GM12878 (cell line): ENCODE data around the gene S100A6. TPM values are rescaled to one million over a fixed set of nuclear protein-coding genes. Genes with fewer than 3 reads are reported as not detected.

Experiments used
- ATF7 ChIP-seq: fragments of 450-650 bp; IDR thresholded peaks from 2 replicates; pipeline ENCODE4 v1.6.1; 2016; ENCODE audit warnings: low read depth, mild to moderate bottlenecking
- BHLHE40 ChIP-seq, 2 experiments: fragments of 450-650 bp in 1 of 2; IDR thresholded peaks; 2 replicates each; pipeline ENCODE4 v1.6.1; 2011 to 2017; ENCODE audit warnings: low read depth in 2 of 2, borderline replicate concordance in 1 of 2, improper control_type of control experiment in 1 of 2, low read length in 1 of 2, mild to moderate bottlenecking in 1 of 2
- CREM ChIP-seq: IDR thresholded peaks from 2 replicates; pipeline ENCODE4 v1.6.1; 2014; ENCODE audit warnings: antibody characterized with exemption, low read depth
- EP300 ChIP-seq, 2 experiments: fragments of 150-350 bp in 1 of 2; IDR thresholded peaks; 2 replicates each; pipeline ENCODE4 v1.6.1; 2011 to 2012; ENCODE audit warnings: low read depth in 2 of 2, low read length in 2 of 2, borderline replicate concordance in 1 of 2, improper control_type of control experiment in 1 of 2, inconsistent platforms in 1 of 2; ENCODE audit not compliant: control insufficient read depth in 1 of 2
- ESRRA ChIP-seq: IDR thresholded peaks from 2 replicates; pipeline ENCODE4 v1.6.1; 2012; ENCODE audit warnings: mild to moderate bottlenecking, low read length, improper control_type of control experiment
- HDGF ChIP-seq: fragments of 450-650 bp; IDR thresholded peaks from 2 replicates; pipeline ENCODE4 v1.6.1; 2016; ENCODE audit warnings: antibody characterized with exemption
- IKZF1 ChIP-seq: fragments of 450-650 bp; conservative IDR thresholded peaks from 2 replicates; pipeline ENCODE4 v1.6.1; 2017; ENCODE audit warnings: antibody characterized with exemption, mild to moderate bottlenecking
- IRF4 ChIP-seq: IDR thresholded peaks from 2 replicates; pipeline ENCODE4 v1.6.1; 2011; ENCODE audit warnings: low read depth, low read length
- MEF2B ChIP-seq: fragments of 450-650 bp; IDR thresholded peaks from 2 replicates; pipeline ENCODE4 v1.6.1; 2018; ENCODE audit warnings: mild to moderate bottlenecking, moderate library complexity; ENCODE audit not compliant: partially characterized antibody, poor library complexity, severe bottlenecking
- MYB ChIP-seq: fragments of 150-350 bp; IDR thresholded peaks from 2 replicates; pipeline ENCODE4 v1.6.1; 2014; ENCODE audit warnings: mild to moderate bottlenecking, low read depth, low read length, borderline replicate concordance
- NFIC ChIP-seq: IDR thresholded peaks from 2 replicates; pipeline ENCODE4 v1.6.1; 2012; ENCODE audit warnings: low read depth, mild to moderate bottlenecking, inconsistent platforms, low read length, moderate library complexity
- POLR2AphosphoS5 ChIP-seq: IDR thresholded peaks from 2 replicates; pipeline ENCODE4 v1.6.1; 2011; ENCODE audit warnings: mild to moderate bottlenecking, low read length, inconsistent platforms
- RB1 ChIP-seq: fragments of 450-650 bp; formaldehyde crosslinking; IDR thresholded peaks from 2 replicates; pipeline ENCODE4 v1.6.1; 2017; ENCODE audit warnings: mild to moderate bottlenecking, borderline replicate concordance
- RFX5 ChIP-seq: IDR thresholded peaks from 2 replicates; pipeline ENCODE4 v1.6.1; 2011; ENCODE audit warnings: low read depth, low read length, improper control_type of control experiment
- SIX5 ChIP-seq: IDR thresholded peaks from 2 replicates; pipeline ENCODE4 v1.6.1; 2011; ENCODE audit warnings: mild to moderate bottlenecking, low read depth, low read length, moderate library complexity; ENCODE audit not compliant: severe bottlenecking
- SMC3 ChIP-seq: IDR thresholded peaks from 2 replicates; pipeline ENCODE4 v1.6.1; 2011; ENCODE audit warnings: low read length, improper control_type of control experiment, borderline replicate concordance
- STAT1 ChIP-seq: fragments of 450-650 bp; conservative IDR thresholded peaks from 2 replicates; pipeline ENCODE4 v1.6.1; 2014; ENCODE audit warnings: antibody characterized with exemption, mild to moderate bottlenecking
- polyA plus RNA-seq, 11 experiments: library from polyadenylated mRNA; depleted of rRNA in 4 of 11; unstranded in 6 of 11; stranded (reverse) in 5 of 11; fragments of >200 nt; fragmentation: Nextera tagmentation in 4 of 11; fragmentation: Illumina TruSeq in 1 of 11; extraction: Ambion mirVana in 4 of 11; extraction: Trizol in 1 of 11; gene quantifications; 1 replicate in 1 of 11; 2 replicates in 10 of 11; pipeline versions ENCODE4 v1.2.1 to v1.2.3, GENCODE V29; 2011 to 2016; ENCODE audit warnings: inconsistent platforms in 2 of 11, missing spikeins in 2 of 11, low read depth in 1 of 11
- total RNA-seq, 4 experiments: library from RNA; depleted of rRNA in 3 of 4; stranded (reverse); fragments of >200 nt in 3 of 4; fragmentation: Illumina TruSeq in 1 of 4; extraction: Trizol in 1 of 4; gene quantifications; 2 replicates each; pipeline versions ENCODE4 v1.2.1 to v1.2.3, GENCODE V29; 2013 to 2021
- TF ChIP-seq, protein P1 (sequence below): fragments of 450-650 bp; IDR thresholded peaks from 2 replicates; pipeline ENCODE4 v1.6.1; 2017; ENCODE audit warnings: mild to moderate bottlenecking, moderate library complexity
- TF ChIP-seq, protein P2 (sequence below): IDR thresholded peaks from 2 replicates; pipeline ENCODE4 v1.6.1; 2012; ENCODE audit warnings: low read length, inconsistent platforms
- TF ChIP-seq, protein P3 (sequence below): fragments of 150-350 bp; IDR thresholded peaks from 2 replicates; pipeline ENCODE4 v1.6.1; 2016; ENCODE audit warnings: low read depth, low read length
- TF ChIP-seq, protein P4 (sequence below): IDR thresholded peaks from 2 replicates; pipeline ENCODE4 v1.6.1; 2011; ENCODE audit warnings: low read depth, low read length, improper control_type of control experiment, borderline replicate concordance

The S100A6 gene
- total and polyA plus RNA-seq, 10 of the 15 experiments (the other 5 are each of a cell fraction or from before 2014, with no cell fraction given) = 7.2 to 121 (median 45.7) TPM

DNA sequence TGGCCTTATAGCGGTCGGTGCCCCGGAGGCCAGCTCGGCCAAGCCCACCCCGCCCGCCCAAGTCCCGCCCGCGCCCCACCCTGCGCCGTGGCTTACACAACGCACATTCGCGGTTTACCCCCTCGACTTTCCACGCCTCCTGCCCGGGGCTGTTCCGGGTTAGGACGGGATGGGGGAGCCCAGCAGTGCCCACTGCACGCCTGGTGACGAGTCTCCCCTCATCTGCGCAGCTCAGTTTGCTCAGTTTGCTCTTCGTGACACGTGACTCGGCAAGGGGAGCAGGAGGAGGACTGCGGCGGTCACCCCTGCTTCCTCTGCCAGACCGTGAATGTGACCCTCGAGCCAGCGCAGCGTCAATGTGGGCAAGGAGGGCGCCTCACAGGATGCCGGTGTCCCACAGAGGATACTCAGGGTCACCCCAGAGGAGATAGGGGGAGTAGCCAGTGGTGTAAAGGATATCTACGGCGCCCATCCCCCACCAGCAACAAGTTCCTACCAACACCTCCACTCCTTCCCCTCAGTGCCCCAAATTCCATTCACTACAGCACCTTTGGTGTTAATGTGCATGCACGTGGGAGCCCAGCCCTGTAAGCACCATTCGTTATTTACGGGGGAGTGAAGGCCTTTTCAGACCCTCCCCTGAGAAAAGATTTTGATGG, 350 bp upstream of the S100A6 start (continued):
- TF ChIP-seq, protein P1, sequence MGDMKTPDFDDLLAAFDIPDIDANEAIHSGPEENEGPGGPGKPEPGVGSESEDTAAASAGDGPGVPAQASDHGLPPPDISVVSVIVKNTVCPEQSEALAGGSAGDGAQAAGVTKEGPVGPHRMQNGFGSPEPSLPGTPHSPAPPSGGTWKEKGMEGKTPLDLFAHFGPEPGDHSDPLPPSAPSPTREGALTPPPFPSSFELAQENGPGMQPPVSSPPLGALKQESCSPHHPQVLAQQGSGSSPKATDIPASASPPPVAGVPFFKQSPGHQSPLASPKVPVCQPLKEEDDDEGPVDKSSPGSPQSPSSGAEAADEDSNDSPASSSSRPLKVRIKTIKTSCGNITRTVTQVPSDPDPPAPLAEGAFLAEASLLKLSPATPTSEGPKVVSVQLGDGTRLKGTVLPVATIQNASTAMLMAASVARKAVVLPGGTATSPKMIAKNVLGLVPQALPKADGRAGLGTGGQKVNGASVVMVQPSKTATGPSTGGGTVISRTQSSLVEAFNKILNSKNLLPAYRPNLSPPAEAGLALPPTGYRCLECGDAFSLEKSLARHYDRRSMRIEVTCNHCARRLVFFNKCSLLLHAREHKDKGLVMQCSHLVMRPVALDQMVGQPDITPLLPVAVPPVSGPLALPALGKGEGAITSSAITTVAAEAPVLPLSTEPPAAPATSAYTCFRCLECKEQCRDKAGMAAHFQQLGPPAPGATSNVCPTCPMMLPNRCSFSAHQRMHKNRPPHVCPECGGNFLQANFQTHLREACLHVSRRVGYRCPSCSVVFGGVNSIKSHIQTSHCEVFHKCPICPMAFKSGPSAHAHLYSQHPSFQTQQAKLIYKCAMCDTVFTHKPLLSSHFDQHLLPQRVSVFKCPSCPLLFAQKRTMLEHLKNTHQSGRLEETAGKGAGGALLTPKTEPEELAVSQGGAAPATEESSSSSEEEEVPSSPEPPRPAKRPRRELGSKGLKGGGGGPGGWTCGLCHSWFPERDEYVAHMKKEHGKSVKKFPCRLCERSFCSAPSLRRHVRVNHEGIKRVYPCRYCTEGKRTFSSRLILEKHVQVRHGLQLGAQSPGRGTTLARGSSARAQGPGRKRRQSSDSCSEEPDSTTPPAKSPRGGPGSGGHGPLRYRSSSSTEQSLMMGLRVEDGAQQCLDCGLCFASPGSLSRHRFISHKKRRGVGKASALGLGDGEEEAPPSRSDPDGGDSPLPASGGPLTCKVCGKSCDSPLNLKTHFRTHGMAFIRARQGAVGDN = peak; percentile 74
- TF ChIP-seq ESRRA (no peak), RFX5 (no peak), ATF7 (no peak), MYB (no peak), SIX5 (no peak), BHLHE40 (IDR thresholded peaks at IDR 0.05; ENCODE audit: borderline replicate concordance in 1 of 2, low read depth in 2 of 2, low read length in 1 of 2) (peak; percentile 61 to 90; a peak in 3 of 4 replicates), IKZF1 (0 out of 2 replicates have a peak, but pooled peaks have one; percentile 19), CREM (no peak), IRF4 (no peak), NFIC (no peak), POLR2AphosphoS5 (peak; percentile 47; the same call in 1 of the 2 replicates), HDGF (0 out of 2 replicates have a peak, but pooled peaks have one; percentile 16), STAT1 (no peak), SMC3 (no peak), EP300 (IDR thresholded peaks at IDR 0.05; ENCODE audit: borderline replicate concordance in 1 of 2, control insufficient read depth in 1 of 2, low read depth in 2 of 2, low read length in 2 of 2) (no peak), RB1 (0 out of 2 replicates have a peak, but pooled peaks have one; percentile 38), MEF2B (no peak)
- TF ChIP-seq, protein P2, sequence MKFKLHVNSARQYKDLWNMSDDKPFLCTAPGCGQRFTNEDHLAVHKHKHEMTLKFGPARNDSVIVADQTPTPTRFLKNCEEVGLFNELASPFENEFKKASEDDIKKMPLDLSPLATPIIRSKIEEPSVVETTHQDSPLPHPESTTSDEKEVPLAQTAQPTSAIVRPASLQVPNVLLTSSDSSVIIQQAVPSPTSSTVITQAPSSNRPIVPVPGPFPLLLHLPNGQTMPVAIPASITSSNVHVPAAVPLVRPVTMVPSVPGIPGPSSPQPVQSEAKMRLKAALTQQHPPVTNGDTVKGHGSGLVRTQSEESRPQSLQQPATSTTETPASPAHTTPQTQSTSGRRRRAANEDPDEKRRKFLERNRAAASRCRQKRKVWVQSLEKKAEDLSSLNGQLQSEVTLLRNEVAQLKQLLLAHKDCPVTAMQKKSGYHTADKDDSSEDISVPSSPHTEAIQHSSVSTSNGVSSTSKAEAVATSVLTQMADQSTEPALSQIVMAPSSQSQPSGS = no peak
- TF ChIP-seq, protein P3, sequence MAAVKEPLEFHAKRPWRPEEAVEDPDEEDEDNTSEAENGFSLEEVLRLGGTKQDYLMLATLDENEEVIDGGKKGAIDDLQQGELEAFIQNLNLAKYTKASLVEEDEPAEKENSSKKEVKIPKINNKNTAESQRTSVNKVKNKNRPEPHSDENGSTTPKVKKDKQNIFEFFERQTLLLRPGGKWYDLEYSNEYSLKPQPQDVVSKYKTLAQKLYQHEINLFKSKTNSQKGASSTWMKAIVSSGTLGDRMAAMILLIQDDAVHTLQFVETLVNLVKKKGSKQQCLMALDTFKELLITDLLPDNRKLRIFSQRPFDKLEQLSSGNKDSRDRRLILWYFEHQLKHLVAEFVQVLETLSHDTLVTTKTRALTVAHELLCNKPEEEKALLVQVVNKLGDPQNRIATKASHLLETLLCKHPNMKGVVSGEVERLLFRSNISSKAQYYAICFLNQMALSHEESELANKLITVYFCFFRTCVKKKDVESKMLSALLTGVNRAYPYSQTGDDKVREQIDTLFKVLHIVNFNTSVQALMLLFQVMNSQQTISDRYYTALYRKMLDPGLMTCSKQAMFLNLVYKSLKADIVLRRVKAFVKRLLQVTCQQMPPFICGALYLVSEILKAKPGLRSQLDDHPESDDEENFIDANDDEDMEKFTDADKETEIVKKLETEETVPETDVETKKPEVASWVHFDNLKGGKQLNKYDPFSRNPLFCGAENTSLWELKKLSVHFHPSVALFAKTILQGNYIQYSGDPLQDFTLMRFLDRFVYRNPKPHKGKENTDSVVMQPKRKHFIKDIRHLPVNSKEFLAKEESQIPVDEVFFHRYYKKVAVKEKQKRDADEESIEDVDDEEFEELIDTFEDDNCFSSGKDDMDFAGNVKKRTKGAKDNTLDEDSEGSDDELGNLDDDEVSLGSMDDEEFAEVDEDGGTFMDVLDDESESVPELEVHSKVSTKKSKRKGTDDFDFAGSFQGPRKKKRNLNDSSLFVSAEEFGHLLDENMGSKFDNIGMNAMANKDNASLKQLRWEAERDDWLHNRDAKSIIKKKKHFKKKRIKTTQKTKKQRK = no peak
- TF ChIP-seq, protein P4, sequence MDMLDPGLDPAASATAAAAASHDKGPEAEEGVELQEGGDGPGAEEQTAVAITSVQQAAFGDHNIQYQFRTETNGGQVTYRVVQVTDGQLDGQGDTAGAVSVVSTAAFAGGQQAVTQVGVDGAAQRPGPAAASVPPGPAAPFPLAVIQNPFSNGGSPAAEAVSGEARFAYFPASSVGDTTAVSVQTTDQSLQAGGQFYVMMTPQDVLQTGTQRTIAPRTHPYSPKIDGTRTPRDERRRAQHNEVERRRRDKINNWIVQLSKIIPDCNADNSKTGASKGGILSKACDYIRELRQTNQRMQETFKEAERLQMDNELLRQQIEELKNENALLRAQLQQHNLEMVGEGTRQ = peak; percentile 37
